Measurements from ENCODE around the gene APOL5. TPM values are rescaled to one million over a fixed set of nuclear protein-coding genes. Genes with fewer than 3 reads are reported as not detected.
"Not testable (repeated sequence)": the region's sequence is repeated elsewhere in the genome, so short reads cannot be mapped to it uniquely, and the experiment has no call there.

APOL5 gene, protein sequence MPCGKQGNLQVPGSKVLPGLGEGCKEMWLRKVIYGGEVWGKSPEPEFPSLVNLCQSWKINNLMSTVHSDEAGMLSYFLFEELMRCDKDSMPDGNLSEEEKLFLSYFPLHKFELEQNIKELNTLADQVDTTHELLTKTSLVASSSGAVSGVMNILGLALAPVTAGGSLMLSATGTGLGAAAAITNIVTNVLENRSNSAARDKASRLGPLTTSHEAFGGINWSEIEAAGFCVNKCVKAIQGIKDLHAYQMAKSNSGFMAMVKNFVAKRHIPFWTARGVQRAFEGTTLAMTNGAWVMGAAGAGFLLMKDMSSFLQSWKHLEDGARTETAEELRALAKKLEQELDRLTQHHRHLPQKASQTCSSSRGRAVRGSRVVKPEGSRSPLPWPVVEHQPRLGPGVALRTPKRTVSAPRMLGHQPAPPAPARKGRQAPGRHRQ
- polyA plus RNA-seq: 0.03 TPM
- long read RNA-seq, donor 1: 0 reads
- long read RNA-seq, donor 2, partial matches to known transcripts: 10,244 of 10,244 reads
- long read RNA-seq, donor 2, other reads (novel, unspliced or antisense): 0 of 10,244 reads
- long read RNA-seq, donor 3: 0 reads
- long read RNA-seq, donor 4: 0 reads
- long read RNA-seq, donor 5: 0 reads
- long read RNA-seq, donor 6: 0 reads
- long read RNA-seq, donor 7, partial matches to known transcripts: 55 of 55 reads
- long read RNA-seq, donor 7, other reads (novel, unspliced or antisense): 0 of 55 reads
- long read RNA-seq, donor 8: 0 reads
- long read RNA-seq, donor 9: 0 reads
- long read RNA-seq, donor 10: 0 reads
- long read RNA-seq, donor 11, partial matches to known transcripts: 5,425 of 5,425 reads
- long read RNA-seq, donor 11, other reads (novel, unspliced or antisense): 0 of 5,425 reads

DNA sequence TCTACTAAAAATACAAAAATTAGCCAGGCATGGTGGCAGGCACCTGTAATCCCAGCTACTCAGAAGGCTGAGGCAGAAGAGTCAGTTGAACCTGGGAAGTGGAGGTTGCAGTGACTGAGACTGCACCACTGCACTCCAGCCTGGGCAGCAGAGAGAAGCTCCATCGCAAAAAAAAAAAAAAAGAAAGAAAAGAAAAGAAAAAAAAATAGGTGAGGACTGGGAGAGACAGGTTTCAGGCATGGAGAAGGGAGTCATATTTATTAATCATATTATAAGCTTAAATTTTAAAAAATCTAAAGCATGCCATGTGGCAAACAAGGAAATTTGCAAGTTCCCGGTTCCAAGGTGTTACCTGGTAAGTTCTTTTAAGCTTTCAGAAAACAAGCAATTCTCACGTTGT, at the start of gene APOL5:
APOL5 (plus strand) TSS at position 301 of the 400 bp plus-strand sequence; CDS start at position 301, 0 bp downstream.
- WGBS (ENCODE audit: insufficient coverage, low lambda C conversion rate): 63% methylated on average over 1 of the region's 3 CpGs
- Histone ChIP-seq H3K36me3 (ENCODE audit: control insufficient read depth, insufficient read depth, low read length) (no peaks in the 10 kb centered on the region), H3K9me3 (ENCODE audit: control insufficient read depth, low read depth, low read length) (peaks cover 5% of the 10 kb centered on the region), H3K4me1 (ENCODE audit: control insufficient read depth, insufficient read depth, low read length) (no peaks in the 10 kb centered on the region), H3K27ac (ENCODE audit: low read length) (no peak within 1 kb of the TSS), H3K4me3 (ENCODE audit: low read length) (no peak within 1 kb of the TSS), H3K27me3 (ENCODE audit: control insufficient read depth, insufficient read depth, low read length) (no peaks in the 10 kb centered on the region)
- DNase-seq: no peak

DNA sequence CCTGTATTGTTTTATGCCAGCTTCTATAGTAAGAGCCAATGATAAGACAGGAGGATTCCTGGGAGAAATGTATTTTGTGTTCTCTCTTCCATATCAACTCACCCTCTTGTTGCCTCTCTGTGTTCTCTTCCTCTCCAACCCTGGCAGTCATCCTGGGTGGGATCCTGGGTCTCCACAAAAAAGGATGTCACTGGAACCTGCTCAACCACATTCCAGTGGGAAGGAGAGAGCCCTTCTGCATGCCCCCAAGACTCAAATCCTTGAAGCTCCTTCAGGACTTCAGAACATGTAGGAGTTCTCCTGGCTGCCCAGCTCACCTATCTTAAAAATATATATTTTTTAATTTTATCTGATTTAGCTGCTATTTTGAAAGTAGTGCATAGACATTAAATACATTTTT, 43.3 kb upstream of the APOL5 start:
- no peak for DNase-seq
- Histone ChIP-seq H3K4me3 (ENCODE audit: low read length) (no peak overlapping the region), H3K9me3 (ENCODE audit: control insufficient read depth, low read depth, low read length) (no peaks in the 10 kb centered on the region), H3K36me3 (ENCODE audit: control insufficient read depth, insufficient read depth, low read length) (no peaks in the 10 kb centered on the region), H3K4me1 (ENCODE audit: control insufficient read depth, insufficient read depth, low read length) (no peaks in the 10 kb centered on the region), H3K27me3 (ENCODE audit: control insufficient read depth, insufficient read depth, low read length) (no peaks in the 10 kb centered on the region), H3K27ac (ENCODE audit: low read length) (no peak overlapping the region)

DNA sequence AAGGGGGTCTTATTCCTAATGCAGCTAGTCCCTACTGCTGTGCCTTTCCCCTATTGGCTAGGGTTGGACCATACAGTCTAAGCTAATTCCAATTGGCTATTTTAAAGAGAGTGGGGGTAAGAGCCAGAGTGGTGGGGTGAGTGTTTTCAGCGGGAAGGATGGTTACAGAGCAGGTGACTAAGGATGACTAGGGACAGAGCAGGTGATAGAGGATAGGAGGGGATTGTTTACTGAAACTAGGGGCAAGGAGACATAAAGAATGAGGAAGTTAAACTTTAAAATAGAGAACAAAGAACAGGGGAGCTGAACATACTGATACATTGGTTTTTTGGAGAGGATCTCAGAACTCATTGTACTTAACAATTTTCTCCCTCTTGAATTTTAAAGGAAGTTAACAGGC, 41.6 kb upstream of the APOL5 start:
- not testable (repeated sequence) for H3K27me3 ChIP-seq (ENCODE audit: control insufficient read depth, insufficient read depth, low read length); DNase-seq; H3K4me1 ChIP-seq (ENCODE audit: control insufficient read depth, insufficient read depth, low read length); H3K4me3 ChIP-seq (ENCODE audit: low read length); H3K9me3 ChIP-seq (ENCODE audit: control insufficient read depth, low read depth, low read length); H3K36me3 ChIP-seq (ENCODE audit: control insufficient read depth, insufficient read depth, low read length); H3K27ac ChIP-seq (ENCODE audit: low read length)
- 67% methylated on average over 1 of the region's 1 CpG for WGBS (ENCODE audit: insufficient coverage, low lambda C conversion rate)

DNA sequence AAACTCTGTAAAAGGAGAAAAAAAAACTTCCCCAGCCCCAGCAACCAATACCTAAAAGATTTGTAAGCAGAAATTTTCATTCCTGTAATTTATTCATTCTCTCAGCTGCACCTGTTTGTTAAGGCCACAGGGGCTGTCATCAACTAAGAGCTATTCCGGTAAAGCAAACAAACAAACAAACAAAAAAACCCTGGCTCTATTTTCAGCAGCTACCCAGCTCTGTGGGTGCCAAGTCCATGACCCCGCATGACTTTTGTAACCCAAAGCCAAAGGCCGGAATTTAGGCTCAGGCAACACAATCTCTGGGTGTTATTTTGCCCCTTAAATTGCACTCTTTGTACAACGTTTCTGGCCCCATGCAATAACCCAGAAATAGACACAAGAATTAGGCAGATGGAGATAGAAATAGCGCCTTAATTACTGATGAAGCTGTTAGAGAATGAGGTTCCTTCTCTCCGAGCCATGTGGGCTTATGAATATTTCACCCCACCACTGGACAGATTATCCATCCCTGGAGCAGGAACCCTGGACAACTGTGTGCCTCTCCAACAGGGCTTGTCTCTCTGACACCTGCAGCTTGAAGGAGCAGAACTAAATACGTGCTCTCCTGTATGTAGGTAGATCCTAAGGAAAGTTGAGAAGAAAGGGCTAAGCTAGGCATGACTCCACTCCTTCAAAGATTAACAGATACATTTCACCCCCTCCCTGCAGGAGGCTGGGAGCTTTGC, 40.0 kb upstream of the APOL5 start:
- Histone ChIP-seq H3K4me3 (ENCODE audit: low read length) (no peak overlapping the region), H3K27me3 (ENCODE audit: control insufficient read depth, insufficient read depth, low read length) (no peaks in the 10 kb centered on the region)

DNA sequence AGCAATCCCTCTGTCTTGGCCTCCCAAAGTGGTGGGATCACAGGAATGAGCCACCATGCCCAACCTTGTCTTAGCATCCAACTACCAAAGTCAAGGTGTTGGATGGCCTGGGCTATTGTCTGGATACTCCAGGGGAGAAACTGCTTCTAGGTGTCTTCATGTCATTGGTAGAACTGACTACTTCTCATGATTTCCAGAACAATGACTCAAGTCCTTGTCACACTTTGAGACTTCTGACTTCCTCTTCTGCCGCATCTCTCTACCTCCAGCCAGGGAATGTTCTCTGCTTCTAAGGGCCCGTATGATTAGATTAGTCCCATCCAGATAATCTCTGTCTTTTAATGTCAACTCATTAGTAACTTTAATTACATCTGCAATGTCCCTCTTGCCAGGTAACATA, 38.8 kb upstream of the APOL5 start:
- no CpG with 5 or more reads among the region's 2 CpGs for WGBS (ENCODE audit: insufficient coverage, low lambda C conversion rate)
- Histone ChIP-seq H3K9me3 (ENCODE audit: control insufficient read depth, low read depth, low read length) (no peaks in the 10 kb centered on the region), H3K36me3 (ENCODE audit: control insufficient read depth, insufficient read depth, low read length) (no peaks in the 10 kb centered on the region), H3K27me3 (ENCODE audit: control insufficient read depth, insufficient read depth, low read length) (no peaks in the 10 kb centered on the region), H3K4me1 (ENCODE audit: control insufficient read depth, insufficient read depth, low read length) (no peaks in the 10 kb centered on the region), H3K4me3 (ENCODE audit: low read length) (no peak overlapping the region), H3K27ac (ENCODE audit: low read length) (no peak overlapping the region)
- DNase-seq: no peak

More for the DNA sequence above, 40.0 kb upstream of the APOL5 start:
- WGBS (ENCODE audit: insufficient coverage, low lambda C conversion rate): 80% methylated on average over 2 of the region's 7 CpGs
- Histone ChIP-seq H3K36me3 (ENCODE audit: control insufficient read depth, insufficient read depth, low read length) (no peaks in the 10 kb centered on the region), H3K4me1 (ENCODE audit: control insufficient read depth, insufficient read depth, low read length) (no peaks in the 10 kb centered on the region), H3K27ac (ENCODE audit: low read length) (no peak overlapping the region), H3K9me3 (ENCODE audit: control insufficient read depth, low read depth, low read length) (no peaks in the 10 kb centered on the region)
- no peak for DNase-seq

DNA sequence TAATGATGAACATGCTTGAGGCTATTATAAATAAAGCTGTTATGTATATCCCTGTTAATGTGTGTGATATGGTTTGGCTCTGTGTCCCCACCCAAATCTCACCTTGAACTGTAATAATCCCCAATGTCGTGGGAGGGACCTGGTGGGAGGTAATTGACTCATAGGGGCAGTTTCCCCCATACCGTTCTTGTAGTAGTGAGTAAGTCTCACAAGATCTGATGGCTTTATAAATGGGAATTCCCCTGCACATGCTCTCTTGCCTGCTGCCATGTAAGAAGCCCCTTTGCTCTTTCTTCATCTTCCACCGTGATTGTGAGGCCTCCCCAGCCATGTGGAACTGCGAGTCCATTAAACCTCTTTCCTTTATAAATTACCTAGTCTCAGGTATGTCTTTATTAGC, 38.2 kb upstream of the APOL5 start:
- not testable (repeated sequence) for H3K27me3 ChIP-seq (ENCODE audit: control insufficient read depth, insufficient read depth, low read length); H3K36me3 ChIP-seq (ENCODE audit: control insufficient read depth, insufficient read depth, low read length); H3K9me3 ChIP-seq (ENCODE audit: control insufficient read depth, low read depth, low read length); H3K4me3 ChIP-seq (ENCODE audit: low read length); H3K27ac ChIP-seq (ENCODE audit: low read length); DNase-seq; H3K4me1 ChIP-seq (ENCODE audit: control insufficient read depth, insufficient read depth, low read length)
- WGBS (ENCODE audit: insufficient coverage, low lambda C conversion rate): 67% methylated on average over 1 of the region's 4 CpGs

DNA sequence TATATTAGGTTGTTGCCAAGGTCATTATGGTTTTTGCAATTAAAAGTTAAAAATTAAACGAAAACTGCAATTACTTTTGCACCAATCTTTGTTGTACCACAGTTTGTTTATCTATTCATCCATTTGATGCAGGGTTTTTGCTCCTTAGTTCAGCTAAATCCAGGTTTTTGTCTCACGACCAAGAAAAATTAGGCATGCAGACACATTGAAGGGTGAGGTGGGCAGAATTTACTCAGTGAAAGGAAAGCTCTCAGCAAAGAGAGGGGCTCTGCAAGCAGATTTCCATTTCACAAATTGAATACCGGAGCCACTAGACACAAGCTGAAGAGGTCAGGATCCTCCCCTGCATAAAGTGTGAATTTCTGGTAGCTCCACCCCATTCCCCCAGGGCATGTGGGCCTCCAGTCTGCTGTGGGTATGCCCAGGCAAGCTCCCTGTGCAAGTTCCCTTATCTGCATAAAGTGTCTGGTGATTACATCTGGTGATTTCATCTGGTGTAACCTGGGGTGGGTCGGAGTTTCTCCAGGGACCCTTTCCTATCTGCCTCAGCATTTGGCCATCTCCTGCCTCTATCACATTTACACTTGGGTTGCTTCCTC, 36.1 kb upstream of the APOL5 start:
- Histone ChIP-seq H3K27ac (ENCODE audit: low read length) (no peak overlapping the region), H3K4me1 (ENCODE audit: control insufficient read depth, insufficient read depth, low read length) (no peaks in the 10 kb centered on the region), H3K4me3 (ENCODE audit: low read length) (no peak overlapping the region), H3K9me3 (ENCODE audit: control insufficient read depth, low read depth, low read length) (no peaks in the 10 kb centered on the region), H3K36me3 (ENCODE audit: control insufficient read depth, insufficient read depth, low read length) (no peaks in the 10 kb centered on the region), H3K27me3 (ENCODE audit: control insufficient read depth, insufficient read depth, low read length) (no peaks in the 10 kb centered on the region)
- DNase-seq: no peak
- 29% methylated on average over 1 of the region's 4 CpGs for WGBS (ENCODE audit: insufficient coverage, low lambda C conversion rate)

DNA sequence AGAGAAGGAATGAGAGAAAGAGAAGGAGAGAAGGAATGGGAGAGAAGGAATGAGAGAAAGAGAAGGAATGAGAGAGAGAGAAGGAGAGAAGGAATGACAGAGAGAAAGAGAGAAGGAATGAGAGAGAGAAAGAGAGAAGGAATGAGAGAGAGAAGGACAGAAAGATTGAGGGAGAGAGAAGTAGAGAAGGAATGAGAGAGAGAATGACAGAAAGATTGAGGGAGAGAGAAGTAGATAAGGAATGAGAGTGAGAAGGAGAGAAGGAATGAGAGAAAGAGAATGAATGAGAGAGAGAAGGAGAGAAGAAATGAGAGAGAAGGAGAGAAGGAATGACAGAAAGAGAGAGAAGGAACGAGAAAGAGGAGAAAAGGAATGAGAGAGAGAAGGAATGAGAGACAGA, 34.1 kb upstream of the APOL5 start:
- Histone ChIP-seq H3K27ac (ENCODE audit: low read length) (no peak overlapping the region), H3K4me1 (ENCODE audit: control insufficient read depth, insufficient read depth, low read length) (no peaks in the 10 kb centered on the region), H3K4me3 (ENCODE audit: low read length) (no peak overlapping the region), H3K9me3 (ENCODE audit: control insufficient read depth, low read depth, low read length) (no peaks in the 10 kb centered on the region), H3K27me3 (ENCODE audit: control insufficient read depth, insufficient read depth, low read length) (no peaks in the 10 kb centered on the region), H3K36me3 (ENCODE audit: control insufficient read depth, insufficient read depth, low read length) (no peaks in the 10 kb centered on the region)
- no peak for DNase-seq
- 83% methylated on average over 1 of the region's 1 CpG for WGBS (ENCODE audit: insufficient coverage, low lambda C conversion rate)

DNA sequence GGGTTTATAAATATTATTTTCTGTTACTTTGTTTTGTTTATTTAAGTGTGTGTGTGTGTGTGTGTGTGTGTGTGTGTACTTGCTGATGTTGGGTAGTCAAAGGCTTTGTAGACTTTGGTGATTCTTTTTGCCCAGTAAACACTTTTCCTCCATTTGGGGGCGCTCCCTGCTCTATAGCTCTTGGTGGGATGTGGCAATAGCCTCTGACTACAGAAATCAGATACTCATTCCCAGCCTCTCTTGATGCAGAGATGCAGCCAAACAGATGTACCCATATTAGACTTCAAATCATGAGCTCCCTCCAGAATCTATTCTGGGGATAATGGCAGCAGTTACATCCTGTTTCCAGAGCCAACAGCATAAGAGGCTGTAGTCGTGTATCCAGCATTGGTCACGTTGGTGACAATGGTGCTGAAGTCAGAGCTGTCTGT, 33.4 kb upstream of the APOL5 start:
- Histone ChIP-seq H3K9me3 (ENCODE audit: control insufficient read depth, low read depth, low read length) (no peaks in the 10 kb centered on the region), H3K27me3 (ENCODE audit: control insufficient read depth, insufficient read depth, low read length) (no peaks in the 10 kb centered on the region), H3K4me1 (ENCODE audit: control insufficient read depth, insufficient read depth, low read length) (no peaks in the 10 kb centered on the region), H3K4me3 (ENCODE audit: low read length) (no peak overlapping the region), H3K27ac (ENCODE audit: low read length) (no peak overlapping the region), H3K36me3 (ENCODE audit: control insufficient read depth, insufficient read depth, low read length) (no peaks in the 10 kb centered on the region)
- no CpG with 5 or more reads among the region's 3 CpGs for WGBS (ENCODE audit: insufficient coverage, low lambda C conversion rate)
- no peak for DNase-seq

DNA sequence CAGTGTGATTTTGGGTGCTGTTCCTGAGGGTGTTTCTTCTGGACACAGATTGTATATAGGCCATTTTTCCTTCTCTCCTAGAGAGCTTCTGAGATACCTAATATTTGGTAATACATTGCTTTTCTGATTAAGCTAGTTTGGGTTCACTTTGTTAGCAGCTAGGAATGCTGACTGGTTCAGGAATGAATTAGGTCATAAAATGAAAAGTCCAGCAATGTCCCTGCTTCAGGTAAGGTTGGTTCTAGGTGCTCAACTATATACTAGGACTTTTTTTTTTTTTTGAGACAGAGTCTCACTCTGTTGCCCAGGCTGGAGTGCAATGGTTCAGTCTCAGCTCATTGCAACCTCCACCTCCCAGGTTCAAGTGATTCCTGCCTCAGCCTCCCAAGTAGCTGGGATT, 32.9 kb upstream of the APOL5 start:
- Histone ChIP-seq H3K27me3 (ENCODE audit: control insufficient read depth, insufficient read depth, low read length) (no peaks in the 10 kb centered on the region), H3K4me3 (ENCODE audit: low read length) (no peak overlapping the region), H3K36me3 (ENCODE audit: control insufficient read depth, insufficient read depth, low read length) (no peaks in the 10 kb centered on the region), H3K27ac (ENCODE audit: low read length) (no peak overlapping the region), H3K4me1 (ENCODE audit: control insufficient read depth, insufficient read depth, low read length) (no peaks in the 10 kb centered on the region), H3K9me3 (ENCODE audit: control insufficient read depth, low read depth, low read length) (no peaks in the 10 kb centered on the region)
- DNase-seq: no peak

Data from large intestine (tissue), 12 donors.